HPDE6-E6E7 (cell line): ENCODE measurements around the gene WRAP73.

Experiments
- DNase-seq: peaks from one replicate; pipeline ENCODE4 v3.0.0; 2011; ENCODE audit warnings: missing footprints; ENCODE audit errors: extremely low spot score

The WRAP73 gene

DNA sequence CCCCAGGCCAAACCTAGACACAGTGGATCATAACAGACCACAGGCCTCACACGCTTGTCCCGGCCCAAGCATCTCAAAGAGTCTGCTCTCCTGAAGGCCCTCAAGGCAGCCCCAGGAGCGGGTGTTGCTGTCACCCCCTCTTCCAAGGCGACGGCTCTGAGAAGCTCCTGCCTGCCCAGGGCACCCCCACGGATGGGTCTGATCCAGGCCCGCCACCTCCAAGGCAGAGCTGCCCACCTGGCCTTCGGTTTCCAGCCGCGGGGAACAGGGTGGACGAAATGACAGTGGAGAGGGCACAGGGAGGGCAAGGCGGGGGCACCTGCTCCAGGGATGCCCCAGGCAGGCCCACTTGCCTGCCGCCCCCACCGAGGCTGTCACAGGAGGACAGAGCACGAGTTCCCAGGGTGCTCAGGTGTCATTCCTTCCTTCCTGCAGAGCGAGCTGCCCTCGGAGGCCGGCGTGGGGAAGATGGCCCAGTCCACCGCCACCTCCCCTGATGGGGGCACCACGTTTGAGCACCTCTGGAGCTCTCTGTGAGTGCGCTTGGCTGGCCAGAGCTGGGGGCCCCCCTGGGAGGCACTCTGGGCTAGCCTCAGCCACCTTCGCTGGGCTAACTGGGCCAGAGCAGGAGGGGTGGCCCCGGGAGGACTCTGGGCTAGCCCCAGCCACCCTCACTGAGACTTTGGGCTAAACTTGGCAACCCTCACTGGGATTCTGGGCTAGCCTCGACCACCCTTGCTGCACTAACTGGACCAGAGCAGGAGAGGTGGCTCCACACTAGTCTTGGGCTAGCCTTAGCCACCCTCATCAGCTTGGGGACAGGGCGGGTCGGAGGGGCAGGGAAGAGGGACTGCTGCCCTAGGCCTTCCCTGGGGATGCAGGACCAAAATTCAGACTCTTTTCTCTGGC, 32.2 kb upstream of the WRAP73 start:
- DNase-seq = no peak

DNA sequence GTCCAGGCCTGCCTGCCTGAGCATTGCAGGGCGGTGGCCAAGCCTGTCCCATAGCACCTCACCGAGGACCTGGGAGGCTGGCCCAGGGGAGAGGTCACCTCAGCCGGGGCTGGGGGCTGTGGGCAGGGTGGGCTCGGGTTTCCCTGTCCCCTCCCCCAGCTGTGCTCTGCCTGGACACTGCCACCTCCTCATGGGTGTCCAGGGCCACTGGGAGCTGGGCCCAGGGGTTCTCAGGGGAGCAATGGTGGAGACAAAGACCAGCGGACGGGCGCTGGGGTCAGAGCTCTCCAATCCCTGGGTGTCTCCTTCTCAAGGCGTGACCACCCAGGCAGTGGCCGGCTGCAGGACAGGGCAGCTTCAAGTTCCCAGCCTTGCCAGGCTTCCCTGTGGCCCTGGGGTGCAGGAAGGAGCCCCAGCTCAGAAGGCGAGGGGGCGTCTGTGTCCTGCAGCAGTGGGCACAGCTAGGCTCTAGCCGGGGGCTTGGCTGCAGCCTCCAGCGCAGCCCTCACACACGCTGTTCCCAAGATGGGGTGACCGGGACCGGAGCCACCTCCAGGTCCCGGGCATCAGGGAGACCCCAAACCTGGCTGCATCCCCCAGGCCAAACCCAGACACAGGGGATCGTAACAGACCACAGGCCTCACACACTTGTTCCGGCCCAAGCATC, 31.5 kb upstream of the WRAP73 start:
- DNase-seq = no peak

DNA sequence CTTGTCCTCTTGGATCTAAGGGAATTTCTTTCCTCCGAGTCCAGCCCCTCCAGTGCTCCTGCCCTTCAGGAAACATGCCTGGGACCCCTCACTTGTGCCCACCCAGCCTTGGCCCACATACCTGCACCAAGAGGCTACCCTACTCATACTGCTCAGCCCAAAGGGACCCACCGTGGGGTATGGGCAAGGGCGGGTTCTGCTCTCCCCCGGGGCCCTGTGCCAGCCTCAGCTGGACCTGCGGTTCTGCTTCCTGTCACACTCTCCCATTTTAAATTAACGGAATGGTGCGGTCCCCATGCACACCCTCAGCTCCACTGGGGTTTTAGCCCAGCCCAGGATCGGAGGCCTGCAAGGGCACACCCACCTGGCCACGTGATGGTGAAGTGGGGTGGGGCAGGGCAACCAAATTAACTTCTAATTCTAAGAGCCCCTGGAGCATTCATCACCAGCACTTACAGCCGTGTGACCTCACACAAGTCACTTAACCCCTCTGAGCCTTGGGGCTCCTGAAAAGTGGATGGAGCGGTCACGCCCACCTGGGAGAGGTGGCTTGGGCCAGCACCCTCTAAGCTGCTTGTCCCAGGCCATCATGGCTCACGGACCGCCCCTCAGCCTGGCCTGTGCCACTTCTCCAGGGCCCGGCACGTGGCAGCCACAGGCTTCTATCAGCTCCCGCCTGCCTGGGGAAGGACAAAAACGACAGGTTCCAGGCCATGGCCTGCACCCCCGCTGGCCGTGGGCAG, 30.8 kb upstream of the WRAP73 start:
- no peak for DNase-seq

DNA sequence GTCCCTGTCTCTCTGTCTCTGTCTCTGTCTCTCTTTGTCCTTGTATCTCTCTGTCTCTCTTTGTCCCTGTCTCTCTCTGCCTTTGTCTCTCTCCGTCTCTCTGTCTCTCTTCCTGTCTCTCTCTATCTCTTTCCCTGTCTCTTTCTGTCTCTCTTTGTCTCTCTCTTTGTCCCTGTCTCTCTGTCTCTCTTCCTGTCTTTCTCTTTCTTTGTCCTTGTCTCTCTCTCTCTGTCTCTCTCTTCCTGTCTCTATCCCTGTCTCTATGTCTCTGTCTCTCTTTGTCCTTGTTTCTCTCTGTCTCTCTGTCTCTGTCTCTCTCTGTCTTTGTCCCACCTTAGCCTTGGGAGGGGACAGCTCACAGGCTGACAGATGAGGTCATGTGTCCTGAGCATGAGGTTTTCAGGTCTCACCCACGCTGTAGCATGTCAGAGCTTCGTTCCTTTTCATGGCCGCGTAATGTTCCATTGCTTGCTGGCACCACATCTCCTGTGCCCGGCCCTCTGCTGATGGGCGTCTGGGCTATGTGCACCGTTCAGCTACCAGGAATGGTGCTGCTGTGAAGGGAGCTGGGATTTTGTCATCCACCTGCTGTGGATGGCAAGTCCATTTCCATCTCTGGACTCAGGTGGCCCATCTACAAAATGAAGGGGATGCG, 30.0 kb upstream of the WRAP73 start:
- DNase-seq = no peak

DNA sequence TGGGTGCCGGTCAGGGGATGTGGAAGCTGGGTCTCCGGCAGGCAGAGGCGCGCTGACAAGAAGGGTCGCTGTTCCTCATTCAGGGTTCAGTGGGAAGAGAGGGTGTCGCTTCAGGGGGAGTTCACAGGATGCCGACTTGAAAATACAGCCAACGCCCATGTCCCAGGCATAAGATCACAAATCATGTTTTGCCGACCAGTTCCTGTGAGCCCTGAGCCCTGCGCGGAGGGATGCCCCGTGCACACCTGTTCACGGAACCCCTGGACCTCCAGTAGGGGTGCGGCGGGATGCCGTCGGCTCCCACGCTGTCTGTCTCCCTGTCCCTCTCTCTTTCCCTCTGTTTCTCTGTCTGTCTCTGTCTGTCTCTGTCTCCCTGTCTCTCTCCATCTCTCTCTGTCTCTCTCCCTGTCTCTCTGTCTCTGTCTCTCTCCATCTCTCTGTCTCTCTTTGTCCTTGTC, 29.2 kb upstream of the WRAP73 start:
- DNase-seq = no peak

DNA sequence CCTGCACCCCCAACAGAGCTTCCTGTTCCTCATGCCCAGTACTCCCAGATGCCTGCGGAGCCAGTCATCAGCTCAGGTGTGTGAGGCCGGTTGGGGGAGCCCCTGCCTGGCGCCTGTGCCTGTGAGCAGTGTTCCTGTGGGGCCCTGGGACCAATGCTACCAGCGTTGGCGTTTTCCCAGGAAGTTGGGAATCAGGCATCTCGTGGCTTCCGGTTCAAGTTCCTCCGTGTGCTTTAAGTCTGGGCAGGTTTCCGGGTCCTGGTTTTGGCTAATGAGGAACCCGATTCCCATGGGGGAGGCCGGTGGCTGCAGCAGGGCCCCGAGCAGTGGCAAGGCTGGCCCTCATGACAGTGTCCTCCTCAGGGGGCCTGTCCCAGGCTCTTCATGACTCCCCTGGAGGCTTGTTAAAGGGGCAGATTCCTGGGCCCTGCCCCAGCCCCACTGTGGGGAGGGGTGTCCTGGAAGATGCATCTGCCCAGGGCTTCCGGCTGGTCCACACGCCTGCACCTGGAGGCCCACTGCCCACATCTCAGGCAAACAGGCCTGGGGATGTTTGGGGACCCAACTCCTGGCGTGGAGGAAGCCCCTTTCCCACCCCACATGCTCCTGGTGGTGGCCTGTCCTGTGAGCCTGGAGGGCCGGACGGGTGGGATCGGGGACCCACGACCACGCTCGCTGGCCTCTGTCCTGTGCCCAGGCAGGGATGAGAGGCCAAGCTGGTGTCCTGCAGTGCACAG, 28.6 kb upstream of the WRAP73 start:
- no peak for DNase-seq

DNA sequence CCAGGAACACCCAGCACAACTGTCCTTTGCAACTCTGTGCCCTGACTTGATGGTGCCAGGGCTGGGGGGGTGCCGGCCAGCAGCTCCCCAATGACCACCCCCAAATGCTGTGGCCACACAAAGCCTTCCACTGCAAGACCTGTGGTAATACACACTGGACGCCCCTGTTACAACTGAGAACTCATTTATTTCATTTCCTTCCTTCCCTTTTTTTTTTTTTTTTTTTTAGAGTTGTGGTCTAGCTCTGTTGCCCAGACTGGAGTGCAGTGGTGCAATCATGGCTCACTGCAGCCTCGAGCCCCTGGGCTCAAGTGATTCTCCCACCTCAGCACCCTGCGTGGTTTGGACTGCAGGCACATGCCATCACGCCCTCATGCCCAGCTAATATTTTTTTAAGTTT, 27.6 kb upstream of the WRAP73 start:
- no peak for DNase-seq

DNA sequence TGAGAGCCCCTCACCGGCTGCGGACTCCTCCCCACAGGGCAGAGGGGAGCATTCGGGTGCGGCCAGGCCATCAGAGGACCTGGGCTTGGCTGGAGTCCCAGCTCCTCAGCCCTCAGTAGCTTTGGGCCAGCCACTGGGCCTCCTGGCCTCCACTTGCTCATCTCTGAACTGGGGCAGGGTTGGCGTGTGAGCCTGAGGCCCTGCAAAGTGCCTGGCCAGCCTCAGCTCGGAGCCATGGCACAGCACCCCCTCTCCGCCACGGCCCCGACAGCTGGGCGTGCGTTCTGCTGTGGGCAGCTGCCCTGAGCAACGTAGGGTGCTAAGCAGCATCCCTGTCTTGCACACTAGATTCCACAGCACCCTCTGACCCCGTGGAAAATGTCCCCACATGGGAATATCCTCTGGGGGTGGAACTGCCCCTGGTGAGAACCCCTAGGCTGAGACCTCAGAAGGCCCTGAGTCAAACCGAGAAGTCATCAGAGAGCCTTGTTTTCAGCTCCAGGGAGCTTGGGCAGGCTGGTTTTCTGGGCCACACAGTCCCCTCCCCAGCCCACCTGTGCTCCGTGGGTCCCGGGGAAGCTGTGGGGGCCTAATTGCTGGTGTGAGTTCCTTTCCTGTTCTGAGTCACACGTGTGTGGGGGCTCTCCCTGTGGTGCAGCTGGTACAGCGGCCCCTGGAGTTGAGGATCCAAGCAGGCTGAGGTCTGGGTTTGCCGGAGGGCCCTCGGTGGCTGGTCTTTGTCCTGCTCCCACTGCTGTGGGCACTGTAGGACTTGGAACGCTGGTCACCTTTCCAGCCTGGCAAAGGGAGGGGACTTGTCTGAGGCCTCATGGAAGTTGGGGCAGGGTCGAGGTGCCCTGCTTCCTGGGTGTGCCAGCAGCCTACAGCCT, 26.9 kb upstream of the WRAP73 start:
- DNase-seq = no peak

DNA sequence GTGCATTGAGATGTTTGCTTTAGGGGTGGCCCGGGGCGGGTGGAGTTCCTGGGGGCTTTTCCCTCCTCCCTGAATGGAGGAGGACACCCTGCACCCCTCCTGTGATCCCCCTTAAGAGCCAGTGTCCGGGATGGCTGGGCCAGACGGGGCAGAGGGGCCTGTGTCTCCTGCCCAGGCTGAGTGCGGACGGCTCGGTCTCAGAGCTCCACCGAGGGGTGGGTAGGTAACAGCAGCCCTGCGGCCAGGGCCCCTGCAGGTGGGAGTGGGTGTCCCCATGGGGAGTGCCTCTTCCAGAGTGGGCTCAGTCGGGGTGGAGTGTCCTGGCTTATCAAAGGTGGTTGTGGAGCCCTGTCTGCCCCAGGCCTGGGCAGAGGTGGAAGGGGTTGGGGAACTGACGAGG, 25.5 kb upstream of the WRAP73 start:
- DNase-seq = no peak

DNA sequence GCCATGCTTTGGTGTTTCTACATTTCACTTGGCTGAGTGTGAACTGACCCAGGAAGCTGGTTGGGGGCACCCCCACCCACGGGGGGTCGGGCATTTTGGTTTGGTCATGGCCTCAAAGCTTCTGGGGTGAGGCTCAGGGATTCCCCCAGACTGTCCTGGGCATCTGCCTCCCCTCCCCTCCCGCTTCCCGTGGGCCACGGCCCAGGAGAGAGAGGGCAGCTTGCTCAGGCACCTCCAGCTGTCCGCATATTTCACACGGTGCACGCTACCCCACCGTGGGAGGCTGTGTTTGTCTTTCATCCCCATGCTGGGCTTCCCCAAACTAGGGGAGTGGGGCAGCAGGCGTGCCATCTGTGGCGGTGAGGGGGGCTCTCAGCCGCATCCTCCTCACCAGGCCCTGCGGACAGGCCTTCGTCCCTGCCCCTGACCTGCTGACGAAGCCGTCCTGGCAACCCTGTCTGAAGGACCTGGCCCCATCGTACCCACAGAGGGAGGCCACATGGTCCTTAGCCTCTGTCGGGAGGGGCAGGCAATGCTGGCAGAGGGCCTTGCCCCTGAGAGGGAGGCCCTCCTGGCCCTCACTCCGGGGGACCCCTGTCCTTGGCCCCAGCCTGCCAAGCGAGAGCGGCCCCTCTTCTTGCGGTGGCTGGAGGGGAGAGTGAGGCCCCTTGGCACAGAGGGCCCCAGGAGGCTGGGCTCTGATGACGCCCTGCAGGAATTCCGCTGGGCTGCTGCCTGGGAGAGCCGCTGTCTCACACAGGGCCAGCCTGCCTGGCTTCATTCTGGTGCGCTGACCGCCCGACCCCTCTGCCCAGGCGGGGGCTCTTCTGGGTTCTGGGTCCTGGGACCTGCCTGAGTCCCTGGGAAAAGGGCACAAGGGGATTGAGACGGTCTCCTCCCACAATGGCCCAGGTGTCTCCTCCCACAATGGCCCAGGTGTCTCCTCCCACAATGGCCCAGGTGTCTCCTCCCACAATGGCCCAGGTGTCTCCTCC, 24.5 kb upstream of the WRAP73 start:
- no peak for DNase-seq

DNA sequence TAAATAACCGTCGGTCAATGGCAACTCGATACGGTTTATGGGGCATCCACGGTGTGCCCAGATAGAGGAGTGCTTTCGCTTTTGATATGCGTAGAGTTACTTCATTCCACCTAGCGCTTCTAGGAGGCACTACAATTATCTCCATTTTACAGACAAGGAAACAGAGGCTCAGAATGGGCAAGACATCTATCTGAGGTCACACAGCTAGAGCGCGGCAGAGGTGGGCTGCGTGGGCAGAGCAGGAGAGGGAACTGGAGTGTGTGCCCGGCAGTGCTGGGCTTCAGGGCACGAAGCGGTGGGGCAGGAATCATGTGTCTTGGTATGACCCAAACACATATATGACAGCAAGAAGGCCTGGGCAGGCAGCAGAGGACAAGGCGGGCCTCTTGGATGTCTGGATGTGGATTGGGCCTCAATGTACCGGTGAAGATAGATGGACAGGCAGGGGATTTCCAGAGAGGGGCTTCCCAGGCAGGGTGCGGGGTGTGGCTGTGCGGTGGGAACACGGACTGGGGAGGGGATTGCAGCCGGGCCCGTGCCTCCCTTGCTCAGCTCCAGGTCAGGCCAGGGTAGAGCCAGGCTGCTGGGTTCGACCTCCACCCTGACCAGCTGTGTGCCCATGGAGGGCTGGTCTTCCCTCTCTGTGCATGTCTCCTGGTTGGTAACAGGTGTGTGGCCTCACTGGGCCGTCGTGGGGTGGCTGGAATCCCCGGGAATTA, 23.6 kb upstream of the WRAP73 start:
- no peak for DNase-seq

DNA sequence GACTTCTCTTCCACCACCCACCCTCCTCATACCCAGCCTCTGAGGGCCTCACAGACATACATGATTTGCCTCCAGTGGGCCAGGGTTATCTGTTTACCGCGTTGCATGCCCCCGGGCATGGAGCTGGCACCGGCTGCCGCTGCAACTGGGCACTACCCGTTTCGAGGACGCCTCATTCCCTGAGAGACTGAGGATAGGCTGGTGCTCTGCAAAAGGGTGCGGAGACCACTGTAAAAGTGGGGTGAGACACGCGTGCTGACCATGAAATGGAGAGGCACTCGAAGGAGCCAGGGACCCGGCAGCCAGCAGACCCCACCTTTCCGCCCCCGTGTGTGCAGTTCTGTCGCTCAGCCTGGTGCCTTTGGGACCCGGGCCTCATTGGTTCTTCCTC, 23.1 kb upstream of the WRAP73 start:
- DNase-seq = no peak

DNA sequence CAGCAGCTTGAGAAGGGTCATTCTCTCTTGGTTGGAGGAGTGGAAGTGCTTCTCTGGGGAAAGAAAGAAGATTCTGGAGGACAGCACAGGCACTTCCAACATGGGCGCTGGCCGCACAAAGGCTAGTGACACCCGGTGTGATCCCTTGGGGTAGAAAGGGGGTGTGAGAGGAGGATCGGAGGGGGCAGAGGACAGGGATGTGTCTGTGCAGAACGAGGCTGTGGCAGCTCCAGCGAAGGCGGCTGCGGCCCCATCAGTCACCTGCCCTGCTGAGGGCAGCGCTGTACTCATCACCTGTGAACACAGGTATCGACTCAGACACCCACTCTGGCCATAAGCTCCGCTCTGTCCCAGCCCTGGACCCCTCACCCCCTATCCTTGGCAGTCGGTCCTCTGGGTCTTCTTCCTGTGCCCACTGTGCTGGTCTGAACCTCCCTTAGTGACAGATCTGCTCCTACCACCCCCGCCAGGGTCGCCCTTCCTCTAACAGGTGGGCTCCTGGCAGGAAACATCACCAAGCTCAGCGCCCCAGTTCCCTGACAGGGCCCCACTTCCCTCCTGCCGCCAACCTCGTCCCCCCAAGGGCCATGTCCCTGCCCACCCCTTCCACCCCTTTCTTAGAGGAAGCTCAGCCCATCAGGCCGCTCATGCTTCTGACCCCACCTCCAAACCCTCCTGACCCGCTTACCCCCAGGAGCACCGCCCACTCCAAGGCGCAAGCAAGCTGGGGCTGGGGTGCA, 22.5 kb upstream of the WRAP73 start:
- no peak for DNase-seq

DNA sequence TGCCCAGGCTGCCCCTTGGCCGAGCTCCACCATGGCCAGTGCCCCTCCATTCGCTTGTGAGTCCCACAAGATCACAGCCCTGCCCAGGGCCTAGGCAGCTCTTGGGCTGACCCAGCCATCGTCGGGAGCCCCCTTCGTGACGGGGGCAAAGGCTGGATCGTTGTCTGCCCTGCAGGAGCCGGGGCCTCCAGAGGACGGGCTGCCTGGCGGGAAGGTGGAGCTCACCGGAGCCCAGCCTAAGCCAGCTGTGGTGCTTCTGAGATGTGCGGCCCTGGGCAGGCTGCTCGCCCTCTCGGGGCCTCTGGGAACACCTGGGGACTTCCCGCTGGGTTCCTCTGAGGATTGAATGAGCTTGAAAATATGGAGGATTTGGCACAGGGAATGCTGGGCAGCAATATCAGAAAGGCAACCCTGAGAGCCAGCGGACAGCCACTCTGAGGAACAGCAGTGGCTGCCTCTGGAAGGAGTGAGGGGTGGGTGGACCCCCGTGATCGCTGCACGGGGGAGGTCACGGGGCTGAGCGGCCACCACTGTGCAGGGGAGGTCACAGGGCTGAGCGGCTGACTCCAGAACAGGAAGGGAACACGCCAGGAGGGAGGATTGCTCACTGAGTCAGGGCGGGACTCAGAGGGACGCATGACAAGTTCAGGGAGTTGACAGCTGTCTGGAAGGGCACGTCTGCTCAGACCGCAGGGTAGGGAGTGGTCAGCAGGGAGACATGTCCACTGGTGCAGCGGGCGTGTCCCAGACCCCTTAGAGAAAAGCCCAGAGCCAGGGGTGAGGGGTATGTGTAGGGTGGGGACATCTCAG, 21.7 kb upstream of the WRAP73 start:
- DNase-seq = no peak

DNA sequence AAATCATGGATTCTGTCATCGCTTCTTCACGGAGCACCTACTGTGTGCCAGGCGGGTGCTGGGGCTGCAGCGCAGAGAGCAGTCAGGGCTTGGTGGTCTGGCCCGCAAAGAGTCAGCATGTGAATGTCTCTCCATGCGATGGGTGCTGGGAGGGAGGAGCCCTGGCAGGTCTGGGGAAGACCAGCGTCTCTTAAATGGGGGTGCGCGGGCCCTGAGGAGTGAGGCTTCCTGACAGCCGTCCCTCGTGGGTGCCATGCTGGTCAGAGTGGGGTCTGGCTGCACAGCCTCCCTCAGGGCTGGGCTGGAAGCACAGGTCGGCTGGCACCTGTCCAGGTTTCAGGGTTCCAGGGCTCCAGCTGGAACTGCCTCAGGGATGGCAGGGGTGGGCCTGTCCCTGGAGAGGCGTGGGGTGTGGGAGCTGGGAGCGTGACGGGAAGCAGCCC, 20.9 kb upstream of the WRAP73 start:
- no peak for DNase-seq

DNA sequence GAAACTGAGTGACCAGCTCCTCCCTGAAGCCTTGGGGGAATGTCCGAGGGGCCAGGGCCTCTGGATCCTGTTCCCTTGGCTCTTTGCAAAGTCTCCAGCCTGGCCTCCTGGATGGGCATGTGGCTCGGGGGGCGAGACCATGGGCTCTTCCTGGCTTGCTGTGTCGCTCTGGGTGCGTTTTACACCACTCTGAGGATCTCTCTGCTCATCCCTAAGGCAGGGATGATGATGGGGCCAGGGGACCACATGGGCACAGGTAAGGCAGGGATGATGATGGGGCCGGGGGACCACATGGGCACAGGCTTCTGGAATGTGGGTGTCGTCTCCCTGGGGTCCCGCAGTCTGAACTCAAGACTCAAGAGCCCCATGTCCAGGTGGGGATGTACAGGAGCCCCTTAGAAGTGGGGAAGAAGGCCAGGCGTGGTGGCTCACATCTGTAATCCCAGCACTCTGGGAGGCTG, 20.1 kb upstream of the WRAP73 start:
- no peak for DNase-seq

DNA sequence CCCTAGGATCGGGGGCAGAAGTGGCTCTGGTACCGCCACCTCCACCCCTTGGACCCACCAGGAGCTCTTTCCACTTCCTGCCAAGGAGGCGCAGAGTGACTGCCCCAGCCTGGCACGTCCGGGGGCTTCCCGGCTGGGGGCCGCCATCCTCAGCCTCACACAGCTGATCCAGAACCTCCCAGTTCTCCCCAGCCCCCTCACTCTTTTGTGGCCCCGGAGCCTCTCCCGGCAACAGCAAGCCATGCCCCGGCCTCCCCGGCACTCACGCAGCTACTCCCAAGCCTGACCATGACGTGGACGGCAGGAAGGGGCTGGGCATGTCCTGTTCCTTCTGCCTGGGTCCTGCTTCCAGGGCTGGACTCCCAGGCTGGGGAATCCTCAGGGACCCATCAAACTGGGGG, 19.5 kb upstream of the WRAP73 start:
- no peak for DNase-seq
